Activated naive CD8-positive, alpha-beta T cell treated with anti-CD3 and anti-CD28 coated beads, Interleukin-2, amount 10 ng/mL, durations not matched to agents 7 days and 5 days (primary cell): ENCODE measurements around the gene ZCCHC14. TPM values are rescaled to one million over a fixed set of nuclear protein-coding genes. Genes with fewer than 3 reads are reported as not detected.

ENCODE experiments used
- ATAC-seq: fragments of 150-1000 bp; cut with Tn5 transposase; one replicate; pipeline ENCODE4 v1.10.0; 2021; ENCODE audit warnings: low read depth, moderate library complexity
- POLR2A ChIA-PET: fragments of 350-600 bp; sonication (Branson Sonifier 250); formaldehyde crosslinking; loops from one replicate; lab custom pipeline; 2021; ENCODE audit warnings: antibody characterized with exemption; lab: Charles Lee
- DNase-seq: peaks from one replicate; pipeline ENCODE4 v3.0.0; 2021
- H3K27ac Mint-ChIP-seq: one replicate; pipeline ENCODE4 v1.8.0; 2022; ENCODE audit warnings: mild to moderate bottlenecking, mixed read lengths
- H3K27me3 Mint-ChIP-seq: one replicate; pipeline ENCODE4 v1.8.0; 2022; ENCODE audit warnings: mild to moderate bottlenecking, moderate library complexity, mixed read lengths
- H3K36me3 Mint-ChIP-seq: one replicate; pipeline ENCODE4 v1.8.0; 2021; ENCODE audit warnings: mild to moderate bottlenecking, mixed read lengths
- H3K4me1 Mint-ChIP-seq: one replicate; pipeline ENCODE4 v1.8.0; 2021; ENCODE audit warnings: mixed read lengths
- H3K4me3 Mint-ChIP-seq: one replicate; pipeline ENCODE4 v1.8.0; 2022; ENCODE audit warnings: mild to moderate bottlenecking, moderate library complexity, mixed read lengths
- H3K9me3 Mint-ChIP-seq: one replicate; pipeline ENCODE4 v1.8.0; 2021; ENCODE audit warnings: mixed read lengths
- total RNA-seq, 2 experiments: library from RNA; stranded (reverse); gene quantifications; one replicate each; pipeline ENCODE4 v1.2.3, GENCODE V29; 2021

ZCCHC14 gene
- total RNA-seq, 2 experiments from 2014 or later, result 6.6 to 7.7 TPM

- ATAC-seq (no peak), DNase-seq (no peak)
- Mint-ChIP-seq H3K4me1 (peaks cover 18% of the 10 kb centered on the region), H3K27me3 (peaks cover 6% of the 10 kb centered on the region), H3K4me3 (no peak overlapping the region), H3K27ac (no peak overlapping the region), H3K36me3 (no peaks in the 10 kb centered on the region), H3K9me3 (no peaks in the 10 kb centered on the region)
- POLR2A ChIA-PET, result no interaction called here
Measured at GRCh38 chr16:87460936-87461335, 31.9 kb downstream of the ZCCHC14 start.

DNA sequence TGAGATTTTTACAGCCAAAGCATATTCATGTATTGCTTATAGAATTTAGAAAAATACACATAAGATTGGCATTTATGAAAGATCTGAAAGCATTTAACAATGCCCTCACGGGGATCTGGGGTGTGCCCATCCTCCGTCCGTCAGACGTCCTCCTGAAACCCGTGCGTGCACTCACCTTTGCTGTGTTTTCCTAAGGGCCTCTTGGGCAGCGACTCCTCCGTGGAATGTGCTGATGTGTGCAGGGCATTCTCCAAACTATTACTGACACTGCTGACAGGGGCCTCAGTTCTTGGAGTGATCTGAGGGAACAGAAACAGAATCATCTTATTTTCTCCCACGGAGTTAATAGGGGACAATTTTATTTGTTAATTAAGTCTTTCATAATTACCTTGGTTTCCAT lies 33.0 kb downstream of the ZCCHC14 start:
- DNase-seq, result no peak

GRCh38 chr16:87459027-87459426 lies 33.8 kb downstream of the ZCCHC14 start:
- no peaks in the 10 kb centered on the region for H3K36me3 Mint-ChIP-seq
- POLR2A ChIA-PET, result no interaction called here
- ATAC-seq (no peak), DNase-seq (no peak)
- H3K4me1 Mint-ChIP-seq, result peaks cover 3% of the 10 kb centered on the region
- no peaks in the 10 kb centered on the region for H3K9me3 Mint-ChIP-seq
- H3K27me3 Mint-ChIP-seq, result peaks cover 6% of the 10 kb centered on the region
- no peak overlapping the region for H3K4me3 Mint-ChIP-seq
- no peak overlapping the region for H3K27ac Mint-ChIP-seq

More for the DNA sequence above, 33.0 kb downstream of the ZCCHC14 start:
- no peaks in the 10 kb centered on the region for H3K36me3 Mint-ChIP-seq
- H3K9me3 Mint-ChIP-seq, result no peaks in the 10 kb centered on the region
- POLR2A ChIA-PET, result no interaction called here
- peaks cover 11% of the 10 kb centered on the region for H3K4me1 Mint-ChIP-seq
- no peak overlapping the region for H3K4me3 Mint-ChIP-seq
- no peak overlapping the region for H3K27ac Mint-ChIP-seq
- no peak for ATAC-seq
- H3K27me3 Mint-ChIP-seq, result peaks cover 6% of the 10 kb centered on the region

- no peak for ATAC-seq
- no peaks in the 10 kb centered on the region for H3K9me3 Mint-ChIP-seq
- H3K4me3 Mint-ChIP-seq, result no peak overlapping the region
- POLR2A ChIA-PET, result no interaction called here
- no peaks in the 10 kb centered on the region for H3K36me3 Mint-ChIP-seq
- no peaks in the 10 kb centered on the region for H3K4me1 Mint-ChIP-seq
- peaks cover 6% of the 10 kb centered on the region for H3K27me3 Mint-ChIP-seq
- no peak overlapping the region for H3K27ac Mint-ChIP-seq
- DNase-seq, result no peak
Measured at GRCh38 chr16:87458424-87458915, 34.4 kb downstream of the ZCCHC14 start.

DNA sequence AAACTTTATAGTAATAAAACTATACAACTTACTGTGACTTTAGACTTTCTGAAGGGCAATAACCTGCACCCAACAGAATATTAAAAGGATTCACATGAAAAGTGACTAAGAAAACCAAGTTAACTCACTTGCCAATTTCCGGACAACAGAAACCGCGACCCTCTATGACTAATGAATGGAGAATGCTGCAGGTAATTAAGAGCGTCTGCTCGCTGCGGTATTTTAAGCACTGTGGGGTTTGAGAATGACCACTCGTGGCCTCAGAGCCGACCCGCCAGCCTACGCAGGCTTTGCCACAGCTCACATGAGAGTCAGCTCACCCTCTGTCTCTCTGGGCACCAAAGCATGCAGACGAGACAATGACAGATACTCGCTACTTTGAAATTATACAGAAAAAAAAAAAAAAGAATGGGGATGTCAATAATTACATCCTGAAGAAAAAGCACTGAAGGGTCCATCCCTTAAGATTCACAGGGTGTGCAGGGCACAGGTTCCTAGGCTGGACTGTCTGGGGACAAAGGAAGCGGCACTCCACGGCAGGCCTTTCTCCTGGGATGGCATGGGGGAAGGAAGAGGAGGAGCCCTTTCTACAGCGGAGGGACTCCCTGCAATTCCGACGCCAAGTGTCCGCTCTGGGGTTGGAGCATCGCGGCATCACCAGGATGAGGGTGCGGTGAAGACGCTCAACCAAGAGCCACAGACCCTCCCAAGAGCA lies 35.0 kb downstream of the ZCCHC14 start:
- no peak for DNase-seq
- Mint-ChIP-seq H3K4me3 (no peak overlapping the region), H3K4me1 (no peaks in the 10 kb centered on the region), H3K9me3 (no peaks in the 10 kb centered on the region), H3K36me3 (no peaks in the 10 kb centered on the region), H3K27ac (no peak overlapping the region), H3K27me3 (peaks cover 6% of the 10 kb centered on the region)
- POLR2A ChIA-PET, result no interaction called here
- ATAC-seq, result no peak

- POLR2A ChIA-PET, result no interaction called here
- Mint-ChIP-seq H3K4me1 (no peaks in the 10 kb centered on the region), H3K27ac (no peak overlapping the region), H3K27me3 (peaks cover 1% of the 10 kb centered on the region), H3K4me3 (no peak overlapping the region), H3K9me3 (no peaks in the 10 kb centered on the region), H3K36me3 (no peaks in the 10 kb centered on the region)
- DNase-seq (no peak), ATAC-seq (no peak)
Measured at GRCh38 chr16:87457061-87457611, 35.7 kb downstream of the ZCCHC14 start.

DNA sequence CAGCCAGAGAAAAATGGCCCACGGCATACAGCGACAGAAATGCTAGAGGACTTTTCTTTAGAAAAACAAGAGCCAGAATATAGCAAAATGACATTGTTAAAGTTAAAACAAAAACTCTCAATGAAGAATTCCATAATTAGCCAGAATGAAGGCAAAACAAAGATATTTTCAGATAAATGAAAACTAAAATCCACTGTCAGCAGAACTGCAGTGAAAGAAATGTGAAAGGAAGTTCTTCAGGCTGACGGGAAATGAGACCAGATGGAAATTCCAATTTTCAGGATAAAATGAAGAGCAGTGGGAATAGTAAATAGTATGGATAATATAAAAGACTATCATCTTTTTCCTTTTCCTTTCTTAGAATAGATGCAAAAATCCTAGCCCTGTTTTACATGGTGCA lies 38.4 kb downstream of the ZCCHC14 start:
- Mint-ChIP-seq H3K27me3 (peaks cover 2% of the 10 kb centered on the region), H3K36me3 (no peaks in the 10 kb centered on the region), H3K27ac (no peak overlapping the region), H3K4me1 (no peaks in the 10 kb centered on the region), H3K4me3 (no peak overlapping the region), H3K9me3 (no peaks in the 10 kb centered on the region)
- ATAC-seq (no peak), DNase-seq (no peak)
- POLR2A ChIA-PET, result no interaction called here

- Mint-ChIP-seq H3K4me1 (no peaks in the 10 kb centered on the region), H3K4me3 (no peak overlapping the region), H3K36me3 (no peaks in the 10 kb centered on the region), H3K9me3 (no peaks in the 10 kb centered on the region), H3K27ac (no peak overlapping the region), H3K27me3 (peaks cover 2% of the 10 kb centered on the region)
- no peak for DNase-seq
- POLR2A ChIA-PET, result no interaction called here
- ATAC-seq, result no peak
Measured at GRCh38 chr16:87453326-87453725, 39.5 kb downstream of the ZCCHC14 start.

- POLR2A ChIA-PET, result no interaction called here
- no peaks in the 10 kb centered on the region for H3K36me3 Mint-ChIP-seq
- no peaks in the 10 kb centered on the region for H3K4me1 Mint-ChIP-seq
- no peaks in the 10 kb centered on the region for H3K9me3 Mint-ChIP-seq
- DNase-seq (no peak), ATAC-seq (no peak)
- H3K27ac Mint-ChIP-seq, result no peak overlapping the region
- peaks cover 2% of the 10 kb centered on the region for H3K27me3 Mint-ChIP-seq
- H3K4me3 Mint-ChIP-seq, result no peak overlapping the region
Measured at GRCh38 chr16:87451563-87452210, 41.1 kb downstream of the ZCCHC14 start.

DNA sequence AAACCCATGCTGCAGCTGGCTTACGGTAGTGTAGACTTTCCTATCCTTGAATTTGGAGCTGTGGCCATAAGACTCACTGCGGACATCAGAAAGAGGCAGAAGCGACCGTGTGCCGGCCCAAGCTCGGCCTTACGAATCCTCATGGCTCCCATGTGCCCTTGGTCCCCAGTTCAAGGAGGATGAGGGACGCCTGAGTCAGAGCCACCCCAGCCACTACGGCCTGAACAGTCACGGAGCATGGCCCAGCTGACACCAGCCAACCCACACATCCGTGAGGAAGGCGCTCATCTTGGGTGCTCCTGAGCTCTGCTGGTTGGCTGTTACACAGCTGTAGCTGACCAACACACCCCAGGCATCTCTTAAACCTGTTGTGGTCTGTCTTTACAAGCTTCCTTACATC lies 44.0 kb downstream of the ZCCHC14 start:
- peaks cover 2% of the 10 kb centered on the region for H3K27me3 Mint-ChIP-seq
- no peaks in the 10 kb centered on the region for H3K9me3 Mint-ChIP-seq
- peaks cover 4% of the 10 kb centered on the region for H3K36me3 Mint-ChIP-seq
- POLR2A ChIA-PET, result no interaction called here
- no peak overlapping the region for H3K27ac Mint-ChIP-seq
- ATAC-seq (no peak), DNase-seq (no peak)
- H3K4me1 Mint-ChIP-seq, result no peaks in the 10 kb centered on the region
- H3K4me3 Mint-ChIP-seq, result no peak overlapping the region

GRCh38 chr16:87447323-87447722 lies 45.5 kb downstream of the ZCCHC14 start:
- no peak overlapping the region for H3K4me3 Mint-ChIP-seq
- ATAC-seq (no peak), DNase-seq (no peak)
- H3K27ac Mint-ChIP-seq, result no peak overlapping the region
- POLR2A ChIA-PET, result no interaction called here
- peaks cover 2% of the 10 kb centered on the region for H3K27me3 Mint-ChIP-seq
- H3K36me3 Mint-ChIP-seq, result peaks cover 4% of the 10 kb centered on the region
- no peaks in the 10 kb centered on the region for H3K9me3 Mint-ChIP-seq
- no peaks in the 10 kb centered on the region for H3K4me1 Mint-ChIP-seq

- DNase-seq, result no peak
- no peaks in the 10 kb centered on the region for H3K4me1 Mint-ChIP-seq
- no peak overlapping the region for H3K27ac Mint-ChIP-seq
- ATAC-seq, result no peak
- H3K27me3 Mint-ChIP-seq, result peaks cover 3% of the 10 kb centered on the region
- peaks cover 4% of the 10 kb centered on the region for H3K36me3 Mint-ChIP-seq
- POLR2A ChIA-PET, result no interaction called here
- no peak overlapping the region for H3K4me3 Mint-ChIP-seq
- H3K9me3 Mint-ChIP-seq, result no peaks in the 10 kb centered on the region
Measured at GRCh38 chr16:87446479-87446878, 46.3 kb downstream of the ZCCHC14 start.

GRCh38 chr16:87445486-87445885 lies 47.3 kb downstream of the ZCCHC14 start:
- Mint-ChIP-seq H3K4me1 (no peaks in the 10 kb centered on the region), H3K4me3 (no peak overlapping the region), H3K36me3 (peaks cover 4% of the 10 kb centered on the region), H3K9me3 (no peaks in the 10 kb centered on the region), H3K27me3 (peaks cover 8% of the 10 kb centered on the region), H3K27ac (no peak overlapping the region)
- ATAC-seq (no peak), DNase-seq (no peak)
- POLR2A ChIA-PET, result no interaction called here

DNA sequence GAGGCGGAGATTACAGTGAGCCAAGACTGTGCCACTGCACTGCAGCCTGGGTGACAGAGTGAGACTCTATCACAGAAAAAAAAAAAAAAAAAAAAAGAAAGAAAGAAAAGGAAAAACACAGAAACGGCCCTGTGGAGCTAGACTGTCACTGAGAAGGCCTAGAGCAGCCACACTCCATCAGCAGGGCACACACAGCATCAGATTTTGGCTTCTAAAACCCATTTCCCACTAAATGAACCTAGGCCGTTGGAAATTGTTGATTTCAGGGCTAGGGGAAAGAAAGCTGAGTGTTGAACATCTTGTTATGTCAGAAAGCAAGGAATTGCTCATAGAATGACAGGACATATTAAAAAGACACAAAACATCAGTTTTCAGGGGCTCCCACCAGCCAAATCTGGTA lies 48.9 kb downstream of the ZCCHC14 start:
- no peaks in the 10 kb centered on the region for H3K4me1 Mint-ChIP-seq
- H3K4me3 Mint-ChIP-seq, result no peak overlapping the region
- DNase-seq, result no peak
- peaks cover 8% of the 10 kb centered on the region for H3K27me3 Mint-ChIP-seq
- H3K36me3 Mint-ChIP-seq, result peaks cover 4% of the 10 kb centered on the region
- H3K27ac Mint-ChIP-seq, result no peak overlapping the region
- no peak for ATAC-seq
- H3K9me3 Mint-ChIP-seq, result no peaks in the 10 kb centered on the region
- POLR2A ChIA-PET, result no interaction called here
